GM23248 (cell line): ENCODE results near the gene PIM1.

ENCODE experiments used
- EZH2 ChIP-seq: fragments of 200-600 bp; sonication (generic); IDR thresholded peaks from 2 replicates; pipeline ENCODE4 v1.6.1; 2018; ENCODE audit warnings: antibody characterized with exemption, mild to moderate bottlenecking; ENCODE audit not compliant: insufficient read depth, poor library complexity, severe bottlenecking
- EZH2phosphoT487 ChIP-seq: fragments of 200-600 bp; sonication (generic); IDR thresholded peaks from 2 replicates; pipeline ENCODE4 v1.6.1; 2018; ENCODE audit warnings: antibody characterized with exemption, moderate library complexity, mild to moderate bottlenecking, low read depth; ENCODE audit not compliant: insufficient read depth

GRCh38 chr6:37172912-37173492, 3.0 kb downstream of the PIM1 start:
- TF ChIP-seq EZH2, result no peak
- no peak for TF ChIP-seq EZH2phosphoT487
